Peyer's patch (tissue), 4 donors: ENCODE data around the gene TUG1.

ENCODE experiments used
- POLR2A ChIP-seq, 2 donors: fragments of 450-650 bp; IDR thresholded peaks; one replicate each; pipeline ENCODE4 v1.5.1; 2017; ENCODE audit warnings: antibody characterized with exemption in 2 of 2, mild to moderate bottlenecking in 2 of 2, moderate library complexity in 2 of 2
- TF ChIP-seq, protein P1 (sequence below), 6 experiments: fragments of 450-650 bp in 4 of 6; fragments of 200-600 bp in 2 of 6; sonication (generic) in 1 of 6; IDR thresholded peaks; one replicate each; pipeline ENCODE4 v1.5.1; 2017 to 2019; ENCODE audit warnings: antibody characterized with exemption in 6 of 6, mild to moderate bottlenecking in 3 of 6, moderate library complexity in 1 of 6

DNA sequence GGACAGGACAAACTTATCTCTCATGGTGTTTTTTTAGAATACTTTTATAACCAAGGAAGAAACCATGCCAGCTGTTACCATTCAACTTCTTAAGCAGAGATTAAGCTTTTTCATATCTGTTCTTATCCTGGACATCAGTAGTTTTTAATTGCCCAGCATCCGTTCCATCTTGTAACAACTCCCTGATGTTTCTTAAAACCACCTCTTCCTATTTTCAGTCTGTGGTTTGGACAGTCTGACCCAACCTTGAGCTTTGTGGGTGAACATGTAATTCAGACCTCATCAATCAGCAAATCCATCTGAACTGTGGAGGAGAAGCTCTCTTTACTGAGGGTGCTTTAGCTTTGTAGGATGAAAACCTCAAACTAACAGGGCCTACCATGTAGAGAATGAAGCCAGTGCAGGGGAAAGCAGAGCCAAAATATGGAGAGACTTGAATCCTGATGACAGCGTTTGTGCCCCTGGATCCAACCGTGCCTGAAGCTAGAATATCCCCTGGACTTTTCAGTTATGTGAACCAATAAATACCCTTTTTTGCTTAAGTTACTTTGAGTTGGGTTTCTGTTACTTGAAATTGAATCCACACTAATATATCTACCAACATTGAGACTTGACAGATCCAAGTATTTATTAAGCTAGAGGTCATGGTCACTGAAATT, 9.4 kb downstream of the TUG1 start:
- TF ChIP-seq, protein P1, sequence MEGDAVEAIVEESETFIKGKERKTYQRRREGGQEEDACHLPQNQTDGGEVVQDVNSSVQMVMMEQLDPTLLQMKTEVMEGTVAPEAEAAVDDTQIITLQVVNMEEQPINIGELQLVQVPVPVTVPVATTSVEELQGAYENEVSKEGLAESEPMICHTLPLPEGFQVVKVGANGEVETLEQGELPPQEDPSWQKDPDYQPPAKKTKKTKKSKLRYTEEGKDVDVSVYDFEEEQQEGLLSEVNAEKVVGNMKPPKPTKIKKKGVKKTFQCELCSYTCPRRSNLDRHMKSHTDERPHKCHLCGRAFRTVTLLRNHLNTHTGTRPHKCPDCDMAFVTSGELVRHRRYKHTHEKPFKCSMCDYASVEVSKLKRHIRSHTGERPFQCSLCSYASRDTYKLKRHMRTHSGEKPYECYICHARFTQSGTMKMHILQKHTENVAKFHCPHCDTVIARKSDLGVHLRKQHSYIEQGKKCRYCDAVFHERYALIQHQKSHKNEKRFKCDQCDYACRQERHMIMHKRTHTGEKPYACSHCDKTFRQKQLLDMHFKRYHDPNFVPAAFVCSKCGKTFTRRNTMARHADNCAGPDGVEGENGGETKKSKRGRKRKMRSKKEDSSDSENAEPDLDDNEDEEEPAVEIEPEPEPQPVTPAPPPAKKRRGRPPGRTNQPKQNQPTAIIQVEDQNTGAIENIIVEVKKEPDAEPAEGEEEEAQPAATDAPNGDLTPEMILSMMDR (IDR thresholded peaks at IDR 0.05) = no peak
- TF ChIP-seq POLR2A (IDR thresholded peaks at IDR 0.05) = no peak
